GM12878 (cell line): Measurements from ENCODE around the gene BAHD1. TPM values are rescaled to one million over a fixed set of nuclear protein-coding genes. Genes with fewer than 3 reads are reported as not detected.
A peak's percentile ranks its signal among the peaks of the same experiment; 100 is the strongest.

ENCODE experiments used
- ATAC-seq: fragments of 200-7000 bp; cut with Tn5 transposase; 3 replicates; pipeline ENCODE4 v1.9.1; 2020; ENCODE audit warnings: mild to moderate bottlenecking, moderate library complexity
- BruUV-seq: library from RNA; stranded (reverse); fragments of 400-500 nt; replicated peaks from 2 replicates; lab custom pipeline; 2021; lab: Mats Ljungman, UMichigan
- CTCF ChIA-PET: fragments of 300-600 bp; sonication (Branson Sonifier 250); formaldehyde crosslinking; extraction: SDS; loops from one replicate; lab custom pipeline; 2021; ENCODE audit warnings: inconsistent platforms; lab: Yijun Ruan, JAX
- POLR2A ChIA-PET: fragments of 350-600 bp; formaldehyde crosslinking; extraction: SDS; loops from one replicate; lab custom pipeline; 2021; ENCODE audit warnings: inconsistent platforms; lab: Charles Lee
- RAD21 ChIA-PET: fragments of 300-600 bp; sonication (Branson Sonifier 250); formaldehyde crosslinking; loops from one replicate; lab custom pipeline; 2023; ENCODE audit warnings: antibody characterized with exemption; ENCODE audit not compliant: unreplicated experiment; lab: Charles Lee
- SMC1A ChIA-PET: fragments of 300-600 bp; sonication (Branson Sonifier 250); formaldehyde crosslinking; loops from one replicate; lab custom pipeline; 2023; ENCODE audit not compliant: unreplicated experiment, uncharacterized antibody; lab: Charles Lee
- DNase-seq: peaks from one replicate; pipeline ENCODE4 v3.0.0-alpha.2; 2011; ENCODE audit warnings: low read depth, low spot score
- FAIRE-seq: peaks from 3 replicates; lab custom pipeline; 2011; peaks lifted over from hg19 to GRCh38; lab: Jason Lieb, UNC
- H2AFZ ChIP-seq: 2 replicates; pipeline ENCODE4 v1.6.0; 2011; ENCODE audit warnings: low read depth, low read length, control low read depth; ENCODE audit not compliant: control insufficient read depth
- H3K27ac ChIP-seq: 2 replicates; pipeline ENCODE4 v1.5.1; 2011; ENCODE audit warnings: control low read depth; ENCODE audit not compliant: control insufficient read depth, insufficient read depth
- H3K27me3 ChIP-seq, 2 experiments: replicated peaks in 1 of 2; 2 replicates each; pipeline versions ENCODE4 v1.6.0 to v1.6.1; 2011; ENCODE audit warnings: low read length in 1 of 2; ENCODE audit not compliant: control insufficient read depth in 2 of 2, insufficient read depth in 2 of 2
- H3K36me3 ChIP-seq, 2 experiments: 2 replicates each; pipeline ENCODE4 v1.5.1; 2011; ENCODE audit warnings: low read length in 1 of 2; ENCODE audit not compliant: control insufficient read depth in 2 of 2, insufficient read depth in 2 of 2
- H3K4me1 ChIP-seq: 2 replicates; pipeline ENCODE4 v1.6.1; 2011; ENCODE audit warnings: mild to moderate bottlenecking, low read length, moderate library complexity, mixed read lengths; ENCODE audit not compliant: control insufficient read depth, insufficient read depth
- H3K4me2 ChIP-seq: 2 replicates; pipeline ENCODE4 v1.6.0; 2011; ENCODE audit warnings: control low read depth; ENCODE audit not compliant: control insufficient read depth, insufficient read depth
- H3K4me3 ChIP-seq: fragments of 200-600 bp; sonication (generic); 2 replicates; pipeline ENCODE4 v1.5.1; 2016
- H3K79me2 ChIP-seq: 2 replicates; pipeline ENCODE4 v1.6.0; 2011; ENCODE audit warnings: low read length; ENCODE audit not compliant: control insufficient read depth, insufficient read depth
- H3K9ac ChIP-seq: 2 replicates; pipeline ENCODE4 v1.8.0; 2011; ENCODE audit warnings: low read length, control low read depth, mixed read lengths; ENCODE audit not compliant: control insufficient read depth, insufficient read depth
- H3K9me3 ChIP-seq: replicated peaks from 3 replicates; pipeline ENCODE4 v1.5.1; 2011; ENCODE audit warnings: mild to moderate bottlenecking, low read length; ENCODE audit not compliant: control insufficient read depth, insufficient read depth
- H4K20me1 ChIP-seq: 2 replicates; pipeline ENCODE4 v1.6.0; 2011; ENCODE audit not compliant: control insufficient read depth, insufficient read depth
- ATF7 ChIP-seq: fragments of 450-650 bp; IDR thresholded peaks from 2 replicates; pipeline ENCODE4 v1.6.1; 2016; ENCODE audit warnings: low read depth, mild to moderate bottlenecking
- EED ChIP-seq: sonication (generic); IDR thresholded peaks from 2 replicates; pipeline ENCODE4 v1.6.1; 2016; ENCODE audit warnings: antibody characterized with exemption, low read depth
- GABPA ChIP-seq: IDR thresholded peaks from 2 replicates; pipeline ENCODE4 v1.6.1; 2014; ENCODE audit warnings: antibody characterized with exemption, low read depth, mild to moderate bottlenecking, inconsistent platforms
- IKZF1 ChIP-seq: fragments of 450-650 bp; conservative IDR thresholded peaks from 2 replicates; pipeline ENCODE4 v1.6.1; 2017; ENCODE audit warnings: antibody characterized with exemption, mild to moderate bottlenecking
- IKZF2 ChIP-seq, 2 experiments: fragments of 450-650 bp; IDR thresholded peaks; 2 replicates each; pipeline ENCODE4 v1.6.1; 2017; ENCODE audit warnings: mild to moderate bottlenecking in 2 of 2, moderate library complexity in 2 of 2
- MTA2 ChIP-seq: fragments of 450-650 bp; IDR thresholded peaks from 2 replicates; pipeline ENCODE4 v1.6.1; 2016; ENCODE audit warnings: low read depth, mild to moderate bottlenecking, moderate library complexity
- NR2F1 ChIP-seq: fragments of 450-650 bp; conservative IDR thresholded peaks from 2 replicates; pipeline ENCODE4 v1.6.1; 2017; ENCODE audit warnings: mild to moderate bottlenecking
- POLR2A ChIP-seq: IDR thresholded peaks from 2 replicates; pipeline ENCODE4 v1.6.1; 2011; ENCODE audit warnings: low read depth, mild to moderate bottlenecking, low read length
- SPI1 ChIP-seq: IDR thresholded peaks from 2 replicates; pipeline ENCODE4 v1.6.1; 2011; ENCODE audit warnings: low read depth, mild to moderate bottlenecking, low read length, moderate library complexity, borderline replicate concordance; ENCODE audit not compliant: insufficient read depth
- SREBF1 ChIP-seq: IDR thresholded peaks from 2 replicates; pipeline ENCODE4 v1.6.1; 2012; ENCODE audit warnings: mild to moderate bottlenecking, low read length
- WGBS: methylation state at CpG from one replicate; pipeline ENCODE4 v1.1.6; 2016; ENCODE audit warnings: low lambda C conversion rate; ENCODE audit not compliant: insufficient replicate concordance, insufficient coverage; ENCODE audit errors: missing lambda C conversion rate; 5-methylcytosine and 5-hydroxymethylcytosine counted together
- in situ Hi-C: fragments of 300-500 bp; cut with MboI; formaldehyde crosslinking; loops from 9 replicates; pipeline ENCODE4 v1.14.3; 2018; ENCODE audit warnings: mixed read lengths
- intact Hi-C: fragments of 100-400 bp; cut with micrococcal nuclease; formaldehyde crosslinking; loops from one replicate; pipeline ENCODE4 v1.14.2; 2022; ENCODE audit not compliant: unreplicated experiment
- polyA plus RNA-seq, 11 experiments: library from polyadenylated mRNA; depleted of rRNA in 4 of 11; unstranded in 6 of 11; stranded (reverse) in 5 of 11; fragments of >200 nt; fragmentation: Nextera tagmentation in 4 of 11; fragmentation: Illumina TruSeq in 1 of 11; extraction: Ambion mirVana in 4 of 11; extraction: Trizol in 1 of 11; gene quantifications; 1 replicate in 1 of 11; 2 replicates in 10 of 11; pipeline versions ENCODE4 v1.2.1 to v1.2.3, GENCODE V29; 2011 to 2016; ENCODE audit warnings: inconsistent platforms in 2 of 11, missing spikeins in 2 of 11, low read depth in 1 of 11
- total RNA-seq, 4 experiments: library from RNA; depleted of rRNA in 3 of 4; stranded (reverse); fragments of >200 nt in 3 of 4; fragmentation: Illumina TruSeq in 1 of 4; extraction: Trizol in 1 of 4; gene quantifications; 2 replicates each; pipeline versions ENCODE4 v1.2.1 to v1.2.3, GENCODE V29; 2013 to 2021
- TF ChIP-seq, protein P1 (sequence below): fragments of 450-650 bp; IDR thresholded peaks from 2 replicates; pipeline ENCODE4 v1.6.1; 2017; ENCODE audit warnings: low read depth, mild to moderate bottlenecking, moderate library complexity

Gene BAHD1
- total and polyA plus RNA-seq, 10 of the 15 experiments (the other 5 are each of a cell fraction or from before 2014, with no cell fraction given) = 0.21 to 21.8 (median 5.8) TPM

DNA sequence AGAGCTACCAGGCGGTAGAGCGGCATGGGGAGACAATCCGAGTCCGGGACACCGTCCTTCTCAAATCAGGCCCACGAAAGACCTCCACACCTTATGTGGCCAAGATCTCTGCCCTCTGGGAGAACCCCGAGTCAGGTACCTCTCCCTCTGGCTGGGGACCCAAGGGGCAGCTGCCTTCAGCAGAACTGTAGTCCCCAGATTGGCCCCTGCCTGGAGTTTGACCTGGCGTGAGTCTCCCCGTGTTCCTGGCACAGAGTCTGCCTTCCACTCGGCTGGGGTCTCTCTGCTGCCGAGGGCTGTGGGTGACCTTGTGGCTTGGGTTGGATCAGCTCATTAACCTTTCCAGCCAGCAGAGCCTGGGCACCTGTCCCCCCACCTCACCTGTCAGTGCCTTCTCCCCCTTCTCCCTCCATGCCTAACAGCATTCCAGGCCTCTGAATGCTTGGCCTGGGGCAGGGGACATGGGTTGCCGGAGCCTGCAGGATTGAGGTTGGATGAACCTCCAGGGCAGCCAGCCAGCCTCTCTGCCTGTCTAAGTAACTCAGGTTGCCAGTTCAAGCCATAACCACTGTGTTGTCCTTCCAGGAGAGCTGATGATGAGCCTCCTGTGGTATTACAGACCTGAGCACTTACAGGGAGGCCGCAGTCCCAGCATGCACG lies 23.3 kb downstream of the BAHD1 start:
- no peak for DNase-seq
- Histone ChIP-seq H3K9me3 (no peaks in the 10 kb centered on the region), H3K4me3 (no peak overlapping the region), H3K9ac (no peak overlapping the region), H3K27me3 (no peaks in the 10 kb centered on the region), H3K79me2 (no peaks in the 10 kb centered on the region), H3K4me1 (peaks cover 24% of the 10 kb centered on the region), H3K4me2 (peak overlapping the region; percentile 22; the same call in 1 of the 2 replicates), H2AFZ (no peak overlapping the region), H3K27ac (peak overlapping the region; percentile 63), H4K20me1 (no peaks in the 10 kb centered on the region; the same call in 1 of the 2 replicates)
- ChIA-PET CTCF (interaction anchor here (0.5 to 0.6 kb wide), 2 partner anchors 43 to 109 kb away, joined by 3 read pairs; no protein-coding TSS in a partner anchor), RAD21 (interaction anchor here (2.6 kb wide), 1 partner anchor 10 kb away, joined by 8 read pairs; no protein-coding TSS in a partner anchor), SMC1A (interaction anchor here (1.0 kb wide), 1 partner anchor 19 kb away, joined by 4 read pairs; no protein-coding TSS in a partner anchor)
- no peak for ATAC-seq
- no TSS peak for BruUV-seq
- intact Hi-C loops = no loop called here
- TF ChIP-seq POLR2A (peak; percentile 13; the same call in 1 of the 2 replicates), SREBF1 (no peak)
- TF ChIP-seq, all 136 proteins: peak for 1
- no peak for FAIRE-seq
- in situ Hi-C loops = no loop called here
- POLR2A ChIA-PET = interaction anchor here (0.6 to 1.1 kb wide), 3 partner anchors 14 to 134 kb away, joined by 3 to 4 read pairs (median 3); partner anchors contain the start of gene RPUSD2
- H3K36me3 ChIP-seq = peaks cover 21 to 25% of the 10 kb centered on the region in 2 experiments
- 98% methylated on average over 14 of the region's 14 CpGs for WGBS

DNA sequence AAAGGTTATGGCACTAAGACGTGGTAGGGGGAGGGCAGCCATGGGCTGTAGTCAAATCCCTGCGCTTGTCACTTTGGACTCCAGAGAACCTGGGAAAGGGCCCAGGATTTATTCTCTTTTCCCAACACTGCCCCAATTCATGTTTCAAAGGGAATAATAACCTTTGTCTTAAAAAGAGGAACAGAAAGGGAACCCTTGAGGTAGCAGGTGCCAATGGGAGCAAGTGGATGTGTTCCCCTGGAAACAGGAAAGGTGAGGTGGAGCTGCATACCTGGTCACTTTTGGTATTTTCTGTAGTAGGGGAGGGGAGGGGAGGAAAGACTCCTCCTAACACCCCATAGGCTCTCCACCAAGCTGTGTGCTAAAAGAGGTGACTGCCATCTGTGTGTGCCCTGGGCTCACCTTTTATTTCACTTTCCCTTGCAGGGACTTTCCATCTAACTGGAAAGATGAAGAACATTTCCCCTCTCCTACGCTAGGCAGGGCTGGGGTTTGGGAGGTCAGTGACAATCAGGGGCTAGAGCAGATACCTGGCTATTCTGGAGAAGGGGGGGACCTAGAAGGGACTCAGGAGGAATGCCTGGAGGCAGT lies 23.9 kb downstream of the BAHD1 start:
- Histone ChIP-seq H4K20me1 (no peaks in the 10 kb centered on the region; the same call in 1 of the 2 replicates), H3K4me3 (no peak overlapping the region), H2AFZ (no peak overlapping the region), H3K27me3 (no peaks in the 10 kb centered on the region), H3K27ac (peak overlapping the region; percentile 63), H3K4me1 (peaks cover 24% of the 10 kb centered on the region), H3K79me2 (no peaks in the 10 kb centered on the region), H3K9me3 (no peaks in the 10 kb centered on the region), H3K36me3 (peaks cover 20 to 21% of the 10 kb centered on the region in 2 experiments), H3K4me2 (peak overlapping the region; percentile 28), H3K9ac (no peak overlapping the region; the same call in 1 of the 2 replicates)
- intact Hi-C loops = no loop called here
- WGBS = 65% methylated on average over 3 of the region's 3 CpGs
- FAIRE-seq (peak; percentile 38), ATAC-seq (peak; percentile 67), DNase-seq (no peak)
- TF ChIP-seq EED = 0 out of 2 replicates have a peak, but pooled peaks have one; percentile 18
- TF ChIP-seq MTA2 = no peak
- no peak for TF ChIP-seq ATF7
- no peak for TF ChIP-seq GABPA
- TF ChIP-seq, protein P1, sequence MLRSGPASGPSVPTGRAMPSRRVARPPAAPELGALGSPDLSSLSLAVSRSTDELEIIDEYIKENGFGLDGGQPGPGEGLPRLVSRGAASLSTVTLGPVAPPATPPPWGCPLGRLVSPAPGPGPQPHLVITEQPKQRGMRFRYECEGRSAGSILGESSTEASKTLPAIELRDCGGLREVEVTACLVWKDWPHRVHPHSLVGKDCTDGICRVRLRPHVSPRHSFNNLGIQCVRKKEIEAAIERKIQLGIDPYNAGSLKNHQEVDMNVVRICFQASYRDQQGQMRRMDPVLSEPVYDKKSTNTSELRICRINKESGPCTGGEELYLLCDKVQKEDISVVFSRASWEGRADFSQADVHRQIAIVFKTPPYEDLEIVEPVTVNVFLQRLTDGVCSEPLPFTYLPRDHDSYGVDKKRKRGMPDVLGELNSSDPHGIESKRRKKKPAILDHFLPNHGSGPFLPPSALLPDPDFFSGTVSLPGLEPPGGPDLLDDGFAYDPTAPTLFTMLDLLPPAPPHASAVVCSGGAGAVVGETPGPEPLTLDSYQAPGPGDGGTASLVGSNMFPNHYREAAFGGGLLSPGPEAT = peak; percentile 44; the same call in 1 of the 2 replicates
- peak; percentile 47; the same call in 1 of the 2 replicates for TF ChIP-seq IKZF1
- TF ChIP-seq SREBF1 = no peak
- TF ChIP-seq NR2F1 = 0 out of 2 replicates have a peak, but pooled peaks have one; percentile 31
- peak; percentile 28 to 47; a peak in 2 of 4 replicates for TF ChIP-seq IKZF2 (IDR thresholded peaks at IDR 0.05)
- peak; percentile 68 for TF ChIP-seq SPI1
- RAD21 ChIA-PET = interaction anchor here (2.6 kb wide), 1 partner anchor 11 kb away, joined by 8 read pairs; no protein-coding TSS in a partner anchor
- no TSS peak for BruUV-seq
- SMC1A ChIA-PET = no interaction called here
- in situ Hi-C loops = no loop called here
- CTCF ChIA-PET = interaction anchor here (0.5 to 0.6 kb wide), 3 partner anchors 43 to 177 kb away, joined by 3 to 4 read pairs (median 3); no protein-coding TSS in a partner anchor
- POLR2A ChIA-PET = interaction anchor here (0.6 to 1.1 kb wide), 3 partner anchors 14 to 133 kb away, joined by 3 to 4 read pairs (median 3); partner anchors contain the start of gene RPUSD2
